T-helper 1 cell treated with Interleukin-12 subunit alpha and Interleukin-12 subunit beta and Interleukin-4 antibody, amounts not matched to agents 30 μg/mL and 1 μg/mL, for 36 hours (primary cell): ENCODE measurements around the gene CDH26.

ENCODE experiments used
- H3K27ac Mint-ChIP-seq: one replicate; pipeline ENCODE4 v1.8.0; 2021; ENCODE audit warnings: mild to moderate bottlenecking, mixed read lengths
- H3K27me3 Mint-ChIP-seq: one replicate; pipeline ENCODE4 v1.8.0; 2021; ENCODE audit warnings: low read depth, mixed read lengths
- H3K36me3 Mint-ChIP-seq: one replicate; pipeline ENCODE4 v1.8.0; 2021; ENCODE audit warnings: low read depth, mixed read lengths
- H3K4me1 Mint-ChIP-seq: one replicate; pipeline ENCODE4 v1.8.0; 2021; ENCODE audit warnings: low read depth, mixed read lengths
- H3K4me3 Mint-ChIP-seq: one replicate; pipeline ENCODE4 v1.8.0; 2021; ENCODE audit warnings: mild to moderate bottlenecking, moderate library complexity, mixed read lengths
- H3K9me3 Mint-ChIP-seq: one replicate; pipeline ENCODE4 v1.8.0; 2021; ENCODE audit warnings: mixed read lengths

The CDH26 gene

DNA sequence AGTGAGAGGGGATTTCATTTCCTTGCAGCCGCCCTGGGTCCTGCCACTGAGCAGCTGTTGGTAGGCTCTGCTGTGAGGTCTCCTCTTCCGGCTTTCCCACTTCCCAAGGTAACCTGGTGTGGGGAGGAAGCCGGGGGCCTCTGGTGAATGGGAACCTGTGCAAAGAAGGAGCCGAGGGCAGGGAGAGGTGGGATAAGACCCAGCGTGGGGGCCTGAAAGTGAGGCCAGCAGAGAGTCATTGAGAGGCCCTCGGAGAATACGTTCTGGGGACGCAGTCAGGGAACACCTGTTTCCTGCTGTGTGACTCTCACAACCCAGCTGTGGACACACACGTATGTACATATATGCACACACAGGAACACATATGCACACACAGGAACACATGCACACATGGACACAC lies 100.7 kb downstream of the CDH26 start:
- Mint-ChIP-seq H3K27ac (no peak overlapping the region), H3K36me3 (no peaks in the 10 kb centered on the region), H3K4me3 (no peak overlapping the region), H3K4me1 (peaks cover 34% of the 10 kb centered on the region), H3K9me3 (no peaks in the 10 kb centered on the region), H3K27me3 (no peaks in the 10 kb centered on the region)

DNA sequence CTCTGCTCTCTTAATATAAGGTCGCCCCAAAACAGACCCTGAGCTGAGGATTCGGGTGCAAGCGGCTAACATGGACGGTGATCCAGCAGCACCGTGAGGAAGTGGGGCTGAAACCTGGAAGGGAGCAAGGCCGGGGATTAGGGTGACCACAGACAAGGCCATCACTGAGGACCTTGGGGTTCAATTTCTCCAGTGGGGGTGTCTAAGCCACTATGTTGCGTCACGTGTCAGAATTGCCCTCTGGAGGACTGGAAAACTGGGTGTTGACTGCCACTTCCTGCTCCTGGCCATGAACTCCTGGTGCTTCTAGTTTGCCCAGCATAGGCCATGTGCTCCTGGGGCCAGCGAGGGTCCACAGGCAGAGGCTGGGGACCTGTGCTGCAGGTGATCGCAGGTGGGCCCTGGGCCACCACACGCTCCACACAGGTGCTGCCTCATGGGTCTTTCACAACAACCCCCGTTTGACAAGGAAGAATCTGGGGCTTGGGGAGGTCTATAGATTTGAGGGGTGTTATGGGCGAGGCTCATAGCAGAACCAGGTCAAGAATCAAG lies 101.9 kb downstream of the CDH26 start:
- H3K4me1 Mint-ChIP-seq = peaks cover 29% of the 10 kb centered on the region
- H3K27ac Mint-ChIP-seq = no peak overlapping the region
- H3K9me3 Mint-ChIP-seq = no peaks in the 10 kb centered on the region
- no peaks in the 10 kb centered on the region for H3K27me3 Mint-ChIP-seq
- H3K36me3 Mint-ChIP-seq = no peaks in the 10 kb centered on the region
- H3K4me3 Mint-ChIP-seq = no peak overlapping the region

DNA sequence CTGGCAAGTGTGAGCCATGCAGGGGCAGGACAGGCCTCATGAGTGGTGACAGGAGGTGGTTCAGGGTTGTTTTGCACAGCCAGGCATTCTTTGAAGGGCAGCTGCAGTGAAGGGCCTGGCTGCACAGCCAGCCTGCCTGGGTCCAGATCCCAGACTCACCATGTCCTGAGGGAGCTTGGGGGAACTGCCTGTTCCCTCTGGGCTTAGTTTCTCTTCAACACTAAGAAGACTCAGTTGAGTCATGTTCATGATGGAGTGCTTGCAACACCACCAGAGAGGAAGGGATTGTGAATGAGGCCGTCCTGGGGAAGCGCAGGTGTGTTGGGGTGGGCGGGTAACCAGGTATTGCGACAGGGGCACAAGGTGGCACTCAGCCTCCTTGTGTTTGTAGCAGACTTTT lies 102.4 kb downstream of the CDH26 start:
- Mint-ChIP-seq H3K4me3 (no peak overlapping the region), H3K36me3 (no peaks in the 10 kb centered on the region), H3K27me3 (no peaks in the 10 kb centered on the region), H3K27ac (no peak overlapping the region), H3K9me3 (no peaks in the 10 kb centered on the region), H3K4me1 (peaks cover 25% of the 10 kb centered on the region)

DNA sequence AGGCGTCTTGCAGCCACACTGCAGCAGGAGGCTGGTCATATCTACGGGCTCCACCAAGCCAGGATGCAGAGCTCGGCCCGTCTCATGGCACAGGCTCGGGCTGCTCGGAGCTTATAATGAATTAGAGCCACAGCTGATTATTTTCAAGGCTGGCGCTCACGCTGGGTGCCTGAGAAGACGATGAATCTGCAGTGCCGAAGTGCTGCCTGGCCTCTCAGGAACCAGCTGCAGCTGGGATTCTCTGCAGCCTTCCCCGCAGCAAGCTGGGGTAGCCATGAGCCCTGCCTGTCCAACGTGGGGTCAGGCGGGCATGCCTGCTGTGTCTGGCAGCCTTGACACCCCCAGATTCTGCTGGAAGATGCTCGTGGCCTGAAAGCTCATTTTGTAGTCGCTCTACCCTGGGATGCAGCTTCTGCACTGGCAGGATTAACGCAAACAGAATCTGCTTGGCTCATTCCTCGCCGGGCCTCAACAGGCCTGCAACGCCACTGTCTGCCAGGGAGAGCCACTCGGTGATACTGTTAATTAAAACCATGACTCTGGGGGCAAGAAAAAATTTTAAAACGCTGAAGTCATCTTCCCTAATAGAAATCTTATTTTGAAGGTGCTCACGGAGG lies 104.3 kb downstream of the CDH26 start:
- no peaks in the 10 kb centered on the region for H3K27me3 Mint-ChIP-seq
- H3K4me1 Mint-ChIP-seq = peaks cover 6% of the 10 kb centered on the region
- no peak overlapping the region for H3K4me3 Mint-ChIP-seq
- peaks cover 4% of the 10 kb centered on the region for H3K36me3 Mint-ChIP-seq
- peaks cover 7% of the 10 kb centered on the region for H3K9me3 Mint-ChIP-seq
- H3K27ac Mint-ChIP-seq = no peak overlapping the region

DNA sequence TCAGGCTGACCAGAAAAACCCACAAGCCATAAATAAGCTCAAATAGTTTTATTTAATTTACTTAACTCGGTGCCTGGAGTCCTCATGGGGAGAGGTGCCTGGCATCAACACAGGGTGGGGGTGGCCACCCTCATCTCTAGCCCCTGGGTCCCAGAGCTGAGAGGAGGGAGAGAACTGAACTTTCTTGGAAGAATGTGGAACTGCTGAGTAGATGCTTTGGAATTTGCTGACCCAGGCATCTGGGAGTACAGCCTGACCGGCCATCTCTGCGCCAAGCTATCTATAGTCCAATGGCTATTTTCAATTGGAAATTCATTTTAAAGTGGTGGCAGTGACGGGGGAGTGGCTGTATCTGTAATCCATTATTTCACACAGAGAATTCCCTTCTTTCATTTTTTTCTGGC lies 104.8 kb downstream of the CDH26 start:
- Mint-ChIP-seq H3K27me3 (no peaks in the 10 kb centered on the region), H3K4me1 (peaks cover under 1% of the 10 kb centered on the region), H3K9me3 (peaks cover 7% of the 10 kb centered on the region), H3K36me3 (peaks cover 4% of the 10 kb centered on the region), H3K27ac (no peak overlapping the region), H3K4me3 (no peak overlapping the region)

DNA sequence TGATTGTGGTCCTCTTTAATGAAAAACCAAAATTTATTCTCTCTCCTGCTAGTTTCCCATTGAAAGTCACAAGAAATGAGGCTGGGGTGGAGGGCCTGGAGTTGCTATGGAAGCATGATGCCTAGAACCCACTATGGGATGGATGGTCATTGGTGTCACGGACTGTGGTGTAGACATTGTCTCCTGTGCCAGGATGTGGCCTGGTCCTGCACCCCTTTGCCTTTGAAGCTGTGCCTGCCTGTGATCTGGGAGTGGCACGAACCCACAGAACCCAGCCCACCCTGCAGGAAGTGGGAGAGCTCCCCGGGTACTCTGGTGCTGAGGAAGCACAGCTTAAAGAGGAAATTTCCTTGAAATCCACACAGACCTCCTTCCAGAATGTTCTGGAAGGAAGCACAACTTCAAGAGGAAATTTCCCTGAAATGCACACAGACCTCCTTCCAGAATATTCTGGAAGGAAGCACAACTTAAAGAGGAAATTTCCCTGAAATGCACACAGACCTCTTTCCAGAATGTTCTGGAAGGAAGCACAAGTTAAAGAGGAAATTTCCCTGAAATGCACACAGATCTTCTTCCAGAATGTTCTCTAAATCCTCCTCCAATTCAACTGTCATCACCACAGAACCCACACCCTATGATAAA lies 105.6 kb downstream of the CDH26 start:
- Mint-ChIP-seq H3K9me3 (peaks cover 7% of the 10 kb centered on the region), H3K4me3 (no peak overlapping the region), H3K27me3 (no peaks in the 10 kb centered on the region), H3K36me3 (peaks cover 4% of the 10 kb centered on the region), H3K4me1 (no peaks in the 10 kb centered on the region), H3K27ac (no peak overlapping the region)
